ENCODE data around the gene OTOP2. TPM values are rescaled to one million over a fixed set of nuclear protein-coding genes. Genes with fewer than 3 reads are reported as not detected.

OTOP2 gene
- total and polyA plus RNA-seq, 9 of the 15 experiments (the other 6 are each of a cell fraction or from before 2014, with no cell fraction given), result 0.04 to 0.36 (median 0.14) TPM; not detected in 1

DNA sequence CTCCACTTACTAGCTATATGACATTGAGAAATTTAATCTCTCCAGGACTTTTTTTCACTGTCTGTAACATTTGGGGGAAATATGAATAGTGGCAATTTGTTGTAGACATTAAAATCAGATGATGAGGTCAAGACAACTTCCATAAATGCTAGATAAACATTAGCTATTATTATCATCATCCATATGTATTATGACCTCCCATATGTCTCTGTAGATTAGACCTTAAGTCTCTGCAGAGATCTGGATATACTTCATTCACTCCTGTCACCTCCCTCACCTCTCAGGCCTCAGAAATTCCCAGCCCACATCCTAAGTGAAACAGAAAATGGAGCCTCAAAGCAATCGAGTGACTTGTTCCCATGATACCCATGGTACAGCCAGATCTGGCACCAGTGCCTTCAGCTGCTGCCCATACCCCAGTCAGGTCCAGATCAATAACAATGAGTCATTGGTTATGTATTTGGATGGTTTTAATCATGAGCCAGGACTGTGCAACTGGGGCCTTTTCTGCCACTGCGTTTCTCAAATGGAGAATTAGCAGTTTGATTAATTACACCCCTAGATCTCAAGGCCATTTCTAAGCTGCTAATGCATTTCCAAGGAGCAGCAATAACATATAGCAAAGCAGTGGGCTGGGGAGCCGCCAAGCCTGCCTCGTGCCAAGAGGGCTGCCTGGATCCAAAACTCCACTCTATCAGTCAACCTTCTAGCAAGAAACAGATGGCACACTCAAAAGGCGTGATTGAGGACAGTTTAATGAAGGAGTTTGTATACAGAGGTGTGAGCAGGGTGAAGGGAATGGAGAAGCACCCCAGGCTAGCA is 48.7 kb upstream of the OTOP2 start:
- ATAC-seq (no peak), FAIRE-seq (peak; percentile 78), DNase-seq (ENCODE audit: extremely low read depth in 1 of 4, low spot score in 3 of 4) (peak in 3 of 4 experiments; percentile 43 to 56 (median 44))
- peak overlapping the region; percentile 46 to 90; a peak in 3 of 4 replicates for H3K9ac ChIP-seq (ENCODE audit: insufficient read depth in 1 of 2, low read depth in 2 of 2, low read length in 2 of 2)
- peaks cover 19% of the 10 kb centered on the region for H3K79me2 ChIP-seq (ENCODE audit: control insufficient read depth, insufficient read depth, low read length)
- no peaks in the 10 kb centered on the region; the same call in 1 of the 2 replicates for H4K20me1 ChIP-seq (replicated peaks; ENCODE audit: control insufficient read depth, insufficient read depth, low read length)
- H3K36me3 ChIP-seq (ENCODE audit: control insufficient read depth, insufficient read depth, low read length), result peaks cover 7% of the 10 kb centered on the region; the same call in 1 of the 3 replicates
- H3K9me3 ChIP-seq (replicated peaks; ENCODE audit: control insufficient read depth, insufficient read depth, low read depth, low read length), result no peaks in the 10 kb centered on the region
- H3K4me3 ChIP-seq, result no peak overlapping the region
- no TSS peak for BruUV-seq (replicated peaks)
- peak overlapping the region; percentile 95 for H3K27ac ChIP-seq (ENCODE audit: extremely low read depth, low read depth, low read length)
- in situ Hi-C loops (cut with MboI), result no loop called here
- H3K27me3 ChIP-seq (ENCODE audit: control insufficient read depth in 2 of 2, insufficient read depth in 2 of 2, low read length in 2 of 2), result no peaks in the 10 kb centered on the region
- peaks cover 57 to 61% of the 10 kb centered on the region in 2 experiments for H3K4me1 ChIP-seq (replicated peaks in 1 of 2; ENCODE audit: control insufficient read depth in 2 of 2, insufficient read depth in 2 of 2, low read length in 2 of 2)
- H3K4me2 ChIP-seq (ENCODE audit: insufficient read depth, low read length), result peak overlapping the region; percentile 70
- H3K9me1 ChIP-seq (ENCODE audit: control insufficient read depth, insufficient read depth, low read length), result no peaks in the 10 kb centered on the region
- intact Hi-C loops (cut with micrococcal nuclease), result loop anchor here (10.0 kb wide), 1 partner anchor 159 kb away; no protein-coding TSS in a partner anchor
- ChIA-PET CTCF (ENCODE audit: low intra/inter-chr PET ratio) (interaction anchor here (0.6 kb wide), 1 partner anchor 18 kb away, joined by 3 read pairs; the partner anchor contains the start of gene FADS6), POLR2A (interaction anchor here (0.6 to 1.7 kb wide), 10 partner anchors 10 to 833 kb away, joined by 3 to 8 read pairs (median 4); no protein-coding TSS in a partner anchor)
- 12% methylated on average over 5 of the region's 5 CpGs for WGBS (ENCODE audit: insufficient coverage, low coverage, missing lambda C conversion rate)
- peak overlapping the region; percentile 90 for H2AFZ ChIP-seq (ENCODE audit: low read depth, low read length)
- TF ChIP-seq TEAD4 (IDR thresholded peaks at IDR 0.05; ENCODE audit: low read length) (peak; percentile 52), TEAD4 (CRISPR knock-in tag; IDR thresholded peaks at IDR 0.05; ENCODE audit: borderline replicate concordance) (no peak), PBX2 (CRISPR knock-in tag; IDR thresholded peaks at IDR 0.05; ENCODE audit: low read depth) (no peak), PBX2 (tag; conservative IDR thresholded peaks at IDR 0.05; ENCODE audit: low read depth) (0 out of 2 replicates have a peak, but pooled peaks have one; percentile 33), ETS2 (tag; IDR thresholded peaks at IDR 0.05; ENCODE audit: borderline replicate concordance, poor library complexity, severe bottlenecking) (no peak), ARID1B (IDR thresholded peaks at IDR 0.05) (0 out of 2 replicates have a peak, but pooled peaks have one; percentile 46), NCOR1 (IDR thresholded peaks at IDR 0.05) (0 out of 2 replicates have a peak, but pooled peaks have one; percentile 32), DMBX1 (CRISPR knock-in tag; IDR thresholded peaks at IDR 0.05; ENCODE audit: borderline replicate concordance) (peak; percentile 49), ZNF583 (CRISPR knock-in tag; IDR thresholded peaks at IDR 0.05) (peak; percentile 48; the same call in 1 of the 2 replicates)
- TF ChIP-seq, protein P1, sequence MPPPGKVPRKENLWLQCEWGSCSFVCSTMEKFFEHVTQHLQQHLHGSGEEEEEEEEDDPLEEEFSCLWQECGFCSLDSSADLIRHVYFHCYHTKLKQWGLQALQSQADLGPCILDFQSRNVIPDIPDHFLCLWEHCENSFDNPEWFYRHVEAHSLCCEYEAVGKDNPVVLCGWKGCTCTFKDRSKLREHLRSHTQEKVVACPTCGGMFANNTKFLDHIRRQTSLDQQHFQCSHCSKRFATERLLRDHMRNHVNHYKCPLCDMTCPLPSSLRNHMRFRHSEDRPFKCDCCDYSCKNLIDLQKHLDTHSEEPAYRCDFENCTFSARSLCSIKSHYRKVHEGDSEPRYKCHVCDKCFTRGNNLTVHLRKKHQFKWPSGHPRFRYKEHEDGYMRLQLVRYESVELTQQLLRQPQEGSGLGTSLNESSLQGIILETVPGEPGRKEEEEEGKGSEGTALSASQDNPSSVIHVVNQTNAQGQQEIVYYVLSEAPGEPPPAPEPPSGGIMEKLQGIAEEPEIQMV (tag; conservative IDR thresholded peaks at IDR 0.05; ENCODE audit: low read depth), result no peak
- TF ChIP-seq, protein P2, sequence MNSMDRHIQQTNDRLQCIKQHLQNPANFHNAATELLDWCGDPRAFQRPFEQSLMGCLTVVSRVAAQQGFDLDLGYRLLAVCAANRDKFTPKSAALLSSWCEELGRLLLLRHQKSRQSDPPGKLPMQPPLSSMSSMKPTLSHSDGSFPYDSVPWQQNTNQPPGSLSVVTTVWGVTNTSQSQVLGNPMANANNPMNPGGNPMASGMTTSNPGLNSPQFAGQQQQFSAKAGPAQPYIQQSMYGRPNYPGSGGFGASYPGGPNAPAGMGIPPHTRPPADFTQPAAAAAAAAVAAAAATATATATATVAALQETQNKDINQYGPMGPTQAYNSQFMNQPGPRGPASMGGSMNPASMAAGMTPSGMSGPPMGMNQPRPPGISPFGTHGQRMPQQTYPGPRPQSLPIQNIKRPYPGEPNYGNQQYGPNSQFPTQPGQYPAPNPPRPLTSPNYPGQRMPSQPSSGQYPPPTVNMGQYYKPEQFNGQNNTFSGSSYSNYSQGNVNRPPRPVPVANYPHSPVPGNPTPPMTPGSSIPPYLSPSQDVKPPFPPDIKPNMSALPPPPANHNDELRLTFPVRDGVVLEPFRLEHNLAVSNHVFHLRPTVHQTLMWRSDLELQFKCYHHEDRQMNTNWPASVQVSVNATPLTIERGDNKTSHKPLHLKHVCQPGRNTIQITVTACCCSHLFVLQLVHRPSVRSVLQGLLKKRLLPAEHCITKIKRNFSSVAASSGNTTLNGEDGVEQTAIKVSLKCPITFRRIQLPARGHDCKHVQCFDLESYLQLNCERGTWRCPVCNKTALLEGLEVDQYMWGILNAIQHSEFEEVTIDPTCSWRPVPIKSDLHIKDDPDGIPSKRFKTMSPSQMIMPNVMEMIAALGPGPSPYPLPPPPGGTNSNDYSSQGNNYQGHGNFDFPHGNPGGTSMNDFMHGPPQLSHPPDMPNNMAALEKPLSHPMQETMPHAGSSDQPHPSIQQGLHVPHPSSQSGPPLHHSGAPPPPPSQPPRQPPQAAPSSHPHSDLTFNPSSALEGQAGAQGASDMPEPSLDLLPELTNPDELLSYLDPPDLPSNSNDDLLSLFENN (IDR thresholded peaks at IDR 0.05; ENCODE audit: low read depth in 2 of 2, low read length in 2 of 2), result 0 out of 4 replicates have a peak, but pooled peaks of 1 of the 2 experiments have one; percentile 15
